T47D (cell line): ENCODE results near the gene TCF19.

Experiments used
- DNase-seq, 2 experiments: peaks; one replicate each; pipeline versions ENCODE4 v3.0.0 to v3.0.0-alpha.2; 2011 to 2012; ENCODE audit warnings: low read depth in 1 of 2, low spot score in 1 of 2
- JUND ChIP-seq: IDR thresholded peaks from 2 replicates; pipeline ENCODE4 v1.6.1; 2012; ENCODE audit warnings: low read depth
- in situ Hi-C: cut with HindIII; loops from 2 replicates; pipeline ENCODE4 v1.10.0; 2016; ENCODE audit warnings: low sequenced_read_pairs, low pct_unique_long_range_greater_than_20kb

The TCF19 gene

GRCh38 chr6:31158140-31158862 is at the start of gene TCF19:
Gene TCF19, plus strand, starts transcription at chr6:31158589. Its CDS starts 881 bp downstream, at chr6:31159470.
- peak; percentile 97 to 99 for DNase-seq
- in situ Hi-C loops, result no loop called here
- no peak for TF ChIP-seq JUND

- in situ Hi-C loops, result no loop called here
- no peak for TF ChIP-seq JUND
These were observed 47.4 kb upstream of the TCF19 start for GRCh38 chr6:31110825-31111582.

GRCh38 chr6:31111712-31112111 is 46.7 kb upstream of the TCF19 start:
- no peak for DNase-seq
- in situ Hi-C loops, result no loop called here
- no peak for TF ChIP-seq JUND

More at GRCh38 chr6:31110825-31111582, 47.4 kb upstream of the TCF19 start:
- no peak for DNase-seq

GRCh38 chr6:31112478-31112877 is 45.9 kb upstream of the TCF19 start, which contains the start of gene C6orf15:
Gene C6orf15, minus strand, starts transcription at chr6:31112575. Its CDS starts 20 bp downstream, at chr6:31112555.
- no peak for TF ChIP-seq JUND
- no peak for DNase-seq
- in situ Hi-C loops, result no loop called here

GRCh38 chr6:31113861-31114540 is 44.4 kb upstream of the TCF19 start:
- TF ChIP-seq JUND, result no peak

GRCh38 chr6:31114541-31114878 is 43.9 kb upstream of the TCF19 start, which contains the start of gene PSORS1C1:
Gene PSORS1C1, plus strand, starts transcription at chr6:31114800. Its CDS starts 14,833 bp downstream, at chr6:31129633.
- DNase-seq, result peak in 1 of 2 experiments; percentile 66
- in situ Hi-C loops, result no loop called here
- TF ChIP-seq JUND, result no peak

More at GRCh38 chr6:31113861-31114540, 44.4 kb upstream of the TCF19 start:
- DNase-seq, result no peak
- in situ Hi-C loops, result no loop called here

- no peak for TF ChIP-seq JUND
- in situ Hi-C loops, result no loop called here
- peak in 1 of 2 experiments; percentile 85 for DNase-seq
These were observed 43.2 kb upstream of the TCF19 start for GRCh38 chr6:31114970-31115849.

GRCh38 chr6:31115941-31116560 is 42.3 kb upstream of the TCF19 start:
- in situ Hi-C loops, result no loop called here
- no peak for TF ChIP-seq JUND
- no peak for DNase-seq

GRCh38 chr6:31116661-31117385 is 41.6 kb upstream of the TCF19 start:
- in situ Hi-C loops, result no loop called here
- no peak for TF ChIP-seq JUND
- no peak for DNase-seq

- no peak for TF ChIP-seq JUND
- in situ Hi-C loops, result no loop called here
- no peak for DNase-seq
These were observed 40.2 kb upstream of the TCF19 start for GRCh38 chr6:31118178-31118577.

GRCh38 chr6:31120151-31120915 is 38.1 kb upstream of the TCF19 start, which contains the start of gene CDSN:
Gene CDSN, minus strand, starts transcription at chr6:31120446. Its CDS starts 27 bp downstream, at chr6:31120419.
- in situ Hi-C loops, result no loop called here
- DNase-seq, result no peak
- no peak for TF ChIP-seq JUND
